Stomach (tissue), 9 donors: ENCODE measurements around the gene SLC12A7. TPM values are rescaled to one million over a fixed set of nuclear protein-coding genes. Genes with fewer than 3 reads are reported as not detected.

Experiments
- DNase-seq, 2 donors: peaks; one replicate each; pipeline versions ENCODE4 v3.0.0 to v3.0.0-alpha.2; 2013 to 2019
- H3K27ac ChIP-seq, 5 donors: fragments of 200-600 bp in 4 of 5; sonication (generic) in 4 of 5; one replicate each; pipeline ENCODE4 v1.5.1; 2013 to 2019; ENCODE audit warnings: mild to moderate bottlenecking in 1 of 5, moderate library complexity in 1 of 5
- H3K27me3 ChIP-seq, 3 donors: fragments of 200-600 bp; sonication (generic); one replicate each; pipeline ENCODE4 v1.5.1; 2017 to 2019; ENCODE audit warnings: mixed run types in 1 of 3
- H3K36me3 ChIP-seq, 4 donors: fragments of 200-600 bp; sonication (generic); 1 replicate in 3 of 4; 2 replicates in 1 of 4; pipeline ENCODE4 v1.5.1; 2016 to 2019
- H3K4me1 ChIP-seq, 4 donors: fragments of 200-600 bp; sonication (generic); one replicate each; pipeline ENCODE4 v1.5.1; 2016 to 2019
- H3K4me3 ChIP-seq, 4 donors: fragments of 200-600 bp; sonication (generic) in 3 of 4; one replicate each; pipeline ENCODE4 v1.5.1; 2016 to 2019; ENCODE audit warnings: mild to moderate bottlenecking in 1 of 4
- H3K9me3 ChIP-seq, 4 donors: fragments of 200-600 bp; sonication (generic); one replicate each; pipeline ENCODE4 v1.5.1; 2016 to 2019
- CTCF ChIP-seq, 7 experiments: fragments of 450-650 bp in 4 of 7; fragments of 200-600 bp in 3 of 7; sonication (generic) in 3 of 7; IDR thresholded peaks; one replicate each; pipeline ENCODE4 v1.5.1; 2016 to 2019; ENCODE audit warnings: antibody characterized with exemption in 7 of 7, control low read depth in 2 of 7, mild to moderate bottlenecking in 1 of 7
- EP300 ChIP-seq: sonication (generic); formaldehyde crosslinking; IDR thresholded peaks from one replicate; pipeline ENCODE4 v1.6.1; 2017; ENCODE audit warnings: antibody characterized with exemption
- POLR2A ChIP-seq, 4 donors: fragments of 450-650 bp; IDR thresholded peaks; one replicate each; pipeline ENCODE4 v1.6.1; 2016; ENCODE audit warnings: antibody characterized with exemption in 4 of 4, control low read depth in 2 of 4, mild to moderate bottlenecking in 1 of 4, moderate library complexity in 1 of 4
- POLR2AphosphoS5 ChIP-seq, 3 donors: sonication (generic); formaldehyde crosslinking; IDR thresholded peaks; one replicate each; pipeline ENCODE4 v1.6.1; 2016; ENCODE audit warnings: antibody characterized with exemption in 3 of 3
- WGBS, 5 donors: extraction: QIAGEN DNeasy Blood & Tissue Kit in 3 of 5; methylation state at CpG; one replicate each; pipeline versions ENCODE4 v1.1.5 to v1.1.7; 2013 to 2018; 5-methylcytosine and 5-hydroxymethylcytosine counted together
- intact Hi-C: fragments of 100-400 bp; cut with DNase I; formaldehyde crosslinking; loops from one replicate; pipeline ENCODE4 v1.15.1; 2023; ENCODE audit warnings: low total_unique reads
- polyA plus RNA-seq, 3 donors: library from polyadenylated mRNA; stranded (reverse); fragments of 200-250 nt; gene quantifications; one replicate each; pipeline ENCODE4 v1.2.3, GENCODE V29; 2013
- total RNA-seq, 5 donors: library from RNA; depleted of rRNA; stranded (reverse); fragments of >200 nt; gene quantifications; one replicate each; pipeline versions ENCODE4 v1.1.0 to v1.2.3, GENCODE V29; 2014 to 2016
- donor health status: healthy with polysubstance abuse.
- donor health status: Bipolar disorder and iron deficiency.
- donor health status: healthy.

The SLC12A7 gene
- total and polyA plus RNA-seq, 8 donors: 4.7 to 346 (median 37.7) TPM

- H3K36me3 ChIP-seq: no peaks in the 10 kb centered on the region
- TF ChIP-seq EP300 (no peak), POLR2AphosphoS5 (IDR thresholded peaks at IDR 0.05) (no peak), POLR2A (IDR thresholded peaks at IDR 0.05) (no peak), CTCF (IDR thresholded peaks at IDR 0.05) (no peak)
- 87 to 93% (median 91%) methylated on average over 7 to 14 of the region's 14 CpGs for WGBS, 5 donors
Observed at GRCh38 chr5:1014346-1014745, 97.5 kb downstream of the SLC12A7 start.

GRCh38 chr5:1013948-1014301, 97.9 kb downstream of the SLC12A7 start:
- Histone ChIP-seq H3K9me3 (no peaks in the 10 kb centered on the region), H3K4me3 (no peak overlapping the region), H3K4me1 (peaks cover 9 to 24% (median 21%) of the 10 kb centered on the region in 4 donors), H3K27me3 (peaks cover 0 to 44% (median 19%) of the 10 kb centered on the region in 3 donors), H3K27ac (no peak overlapping the region), H3K36me3 (no peaks in the 10 kb centered on the region)
- DNase-seq: no peak
- intact Hi-C loops: no loop called here
- no peak for TF ChIP-seq POLR2AphosphoS5 (IDR thresholded peaks at IDR 0.05)
- TF ChIP-seq CTCF (IDR thresholded peaks at IDR 0.05): no peak
- TF ChIP-seq EP300: no peak
- TF ChIP-seq POLR2A (IDR thresholded peaks at IDR 0.05): no peak
- 81 to 90% (median 89%) methylated on average over 2 to 3 of the region's 3 CpGs for WGBS, 5 donors

More at GRCh38 chr5:1014346-1014745, 97.5 kb downstream of the SLC12A7 start:
- H3K9me3 ChIP-seq: no peaks in the 10 kb centered on the region
- no peak for DNase-seq
- peaks cover 5 to 20% (median 17%) of the 10 kb centered on the region in 4 donors for H3K4me1 ChIP-seq
- no peak overlapping the region for H3K27ac ChIP-seq
- intact Hi-C loops: no loop called here
- H3K4me3 ChIP-seq: no peak overlapping the region
- peaks cover 0 to 39% (median 15%) of the 10 kb centered on the region in 3 donors for H3K27me3 ChIP-seq

GRCh38 chr5:1013238-1013947, 98.5 kb downstream of the SLC12A7 start:
- H3K4me3 ChIP-seq: no peak overlapping the region

GRCh38 chr5:1012900-1013237, 99.0 kb downstream of the SLC12A7 start:
- Histone ChIP-seq H3K27ac (no peak overlapping the region), H3K9me3 (no peaks in the 10 kb centered on the region), H3K36me3 (no peaks in the 10 kb centered on the region), H3K4me3 (no peak overlapping the region), H3K4me1 (peaks cover 16 to 34% (median 30%) of the 10 kb centered on the region in 4 donors), H3K27me3 (peaks cover 0 to 54% (median 27%) of the 10 kb centered on the region in 3 donors)
- 91 to 95% (median 94%) methylated on average over 5 to 7 of the region's 7 CpGs for WGBS, 5 donors
- intact Hi-C loops: no loop called here
- TF ChIP-seq CTCF (IDR thresholded peaks at IDR 0.05) (no peak), EP300 (no peak), POLR2AphosphoS5 (IDR thresholded peaks at IDR 0.05) (no peak), POLR2A (IDR thresholded peaks at IDR 0.05) (no peak)
- no peak for DNase-seq

More at GRCh38 chr5:1013238-1013947, 98.5 kb downstream of the SLC12A7 start:
- Histone ChIP-seq H3K27ac (no peak overlapping the region), H3K36me3 (no peaks in the 10 kb centered on the region), H3K4me1 (peaks cover 15 to 28% (median 26%) of the 10 kb centered on the region in 4 donors), H3K9me3 (no peaks in the 10 kb centered on the region), H3K27me3 (peaks cover 0 to 49% (median 23%) of the 10 kb centered on the region in 3 donors)
- no peak for DNase-seq
- TF ChIP-seq EP300 (no peak), POLR2AphosphoS5 (IDR thresholded peaks at IDR 0.05) (no peak), CTCF (IDR thresholded peaks at IDR 0.05) (no peak), POLR2A (IDR thresholded peaks at IDR 0.05) (no peak)
- WGBS, 5 donors: 87 to 92% (median 89%) methylated on average over 11 to 19 of the region's 19 CpGs
- intact Hi-C loops: no loop called here
